K562 (cell line): Measurements from ENCODE around the gene LMBR1. TPM values are rescaled to one million over a fixed set of nuclear protein-coding genes. Genes with fewer than 3 reads are reported as not detected.

Experiments
- BACH1 ChIP-seq: fragments of 200-800 bp; sonication (Bioruptor generic); IDR thresholded peaks from 2 replicates; pipeline ENCODE4 v1.6.1; 2016; ENCODE audit warnings: missing genetic modification characterization, missing compliant biosample characterization
- FOXJ2 ChIP-seq: fragments of 200-800 bp; sonication (Bioruptor generic); IDR thresholded peaks from 2 replicates; pipeline ENCODE4 v1.6.1; 2016; ENCODE audit warnings: missing genetic modification characterization, missing compliant biosample characterization
- GABPB1 ChIP-seq: sonication (generic); formaldehyde crosslinking; IDR thresholded peaks from 2 replicates; pipeline ENCODE4 v1.8.0; 2022; ENCODE audit warnings: mild to moderate bottlenecking, missing genetic modification reagents
- HDGF ChIP-seq: fragments of 450-650 bp; IDR thresholded peaks from 2 replicates; pipeline ENCODE4 v1.6.1; 2016
- LEF1 ChIP-seq: fragments of 450-650 bp; IDR thresholded peaks from 2 replicates; pipeline ENCODE4 v1.6.1; 2016; ENCODE audit warnings: mild to moderate bottlenecking
- POLR2B ChIP-seq: fragments of 450-650 bp; IDR thresholded peaks from 2 replicates; pipeline ENCODE4 v1.6.1; 2018; ENCODE audit warnings: low read depth; ENCODE audit not compliant: partially characterized antibody
- POLR3A ChIP-seq: IDR thresholded peaks from 2 replicates; pipeline ENCODE4 v1.6.1; 2011; ENCODE audit warnings: borderline replicate concordance, mild to moderate bottlenecking, moderate library complexity; ENCODE audit not compliant: insufficient read length, insufficient read depth; ENCODE audit errors: extremely low read depth
- POLR3G ChIP-seq: IDR thresholded peaks from 2 replicates; pipeline ENCODE4 v1.6.1; 2011; ENCODE audit not compliant: insufficient read length, insufficient replicate concordance; ENCODE audit errors: extremely low read depth
- PTBP1 ChIP-seq: fragments of 200-400 bp; formaldehyde crosslinking; IDR thresholded peaks from 2 replicates; pipeline ENCODE4 v1.6.1; 2017; ENCODE audit warnings: low read depth, low read length
- TBL1XR1 ChIP-seq, 2 experiments: IDR thresholded peaks; 2 replicates each; pipeline ENCODE4 v1.6.1; 2012; ENCODE audit warnings: improper control_type of control experiment in 2 of 2, low read length in 2 of 2, mild to moderate bottlenecking in 1 of 2
- TCF7 ChIP-seq: sonication (generic); IDR thresholded peaks from 2 replicates; pipeline ENCODE4 v1.6.1; 2016; ENCODE audit warnings: antibody characterized with exemption, borderline replicate concordance
- ZFP30 ChIP-seq: fragments of 250-450 bp; sonication (Bioruptor Pico); IDR thresholded peaks from 2 replicates; pipeline ENCODE4 v1.8.0; 2022; ENCODE audit warnings: moderate library complexity, mild to moderate bottlenecking, inconsistent platforms, borderline replicate concordance
- ZFPM2 ChIP-seq: fragments of 250-450 bp; sonication (Bioruptor Pico); IDR thresholded peaks from 2 replicates; pipeline ENCODE4 v1.5.1; 2022; ENCODE audit warnings: mild to moderate bottlenecking
- polyA plus RNA-seq, 8 experiments: library from polyadenylated mRNA; depleted of rRNA in 4 of 8; stranded (reverse) in 5 of 8; unstranded in 3 of 8; fragments of >200 nt; fragmentation: Nextera tagmentation in 2 of 8; fragmentation: Illumina TruSeq in 1 of 8; extraction: Ambion mirVana in 2 of 8; extraction: Trizol in 1 of 8; gene quantifications; 2 replicates each; pipeline versions ENCODE4 v1.2.1 to v1.2.3, GENCODE V29; 2011 to 2014; ENCODE audit warnings: inconsistent platforms in 1 of 8, missing spikeins in 1 of 8
- total RNA-seq, 7 experiments: library from RNA; depleted of rRNA in 6 of 7; stranded (reverse); fragments of >200 nt in 6 of 7; fragmentation: Illumina TruSeq in 2 of 7; extraction: Trizol in 2 of 7; gene quantifications; 2 replicates each; pipeline versions ENCODE4 v1.2.1 to v1.2.3, GENCODE V29; 2011 to 2021; ENCODE audit warnings: low replicate concordance in 1 of 7
- TF ChIP-seq, protein P1 (sequence below), 3 experiments: IDR thresholded peaks in 2 of 3; conservative IDR thresholded peaks in 1 of 3; 2 replicates each; pipeline ENCODE4 v1.5.1; 2011 to 2012; ENCODE audit warnings: low read length in 3 of 3, mild to moderate bottlenecking in 3 of 3, control low read depth in 2 of 3, improper control_type of control experiment in 1 of 3, inconsistent platforms in 1 of 3, low read depth in 1 of 3, mixed read lengths in 1 of 3, moderate library complexity in 1 of 3; ENCODE audit not compliant: insufficient read depth in 2 of 3
- TF ChIP-seq, protein P2 (sequence below): fragments of 250-450 bp; sonication (Bioruptor Pico); IDR thresholded peaks from 2 replicates; pipeline ENCODE4 v1.5.0; 2021; ENCODE audit warnings: mild to moderate bottlenecking, moderate library complexity
- TF ChIP-seq, protein P3 (sequence below): sonication (generic); formaldehyde crosslinking; IDR thresholded peaks from 2 replicates; pipeline ENCODE4 v1.8.0; 2022; ENCODE audit warnings: missing genetic modification reagents, mild to moderate bottlenecking, borderline replicate concordance
- TF ChIP-seq, protein P4 (sequence below): fragments of 250-450 bp; sonication (Bioruptor Pico); IDR thresholded peaks from 2 replicates; pipeline ENCODE4 v1.9.0; 2021; ENCODE audit warnings: mild to moderate bottlenecking
- TF ChIP-seq, protein P5 (sequence below): fragments of 200-400 bp; formaldehyde crosslinking; IDR thresholded peaks from 2 replicates; pipeline ENCODE4 v1.6.1; 2017; ENCODE audit warnings: mild to moderate bottlenecking, low read depth, low read length, moderate library complexity

LMBR1 gene
- total and polyA plus RNA-seq, 9 of the 15 experiments (the other 6 are each of a cell fraction or from before 2014, with no cell fraction given): 7.7 to 90.0 (median 59.9) TPM

DNA sequence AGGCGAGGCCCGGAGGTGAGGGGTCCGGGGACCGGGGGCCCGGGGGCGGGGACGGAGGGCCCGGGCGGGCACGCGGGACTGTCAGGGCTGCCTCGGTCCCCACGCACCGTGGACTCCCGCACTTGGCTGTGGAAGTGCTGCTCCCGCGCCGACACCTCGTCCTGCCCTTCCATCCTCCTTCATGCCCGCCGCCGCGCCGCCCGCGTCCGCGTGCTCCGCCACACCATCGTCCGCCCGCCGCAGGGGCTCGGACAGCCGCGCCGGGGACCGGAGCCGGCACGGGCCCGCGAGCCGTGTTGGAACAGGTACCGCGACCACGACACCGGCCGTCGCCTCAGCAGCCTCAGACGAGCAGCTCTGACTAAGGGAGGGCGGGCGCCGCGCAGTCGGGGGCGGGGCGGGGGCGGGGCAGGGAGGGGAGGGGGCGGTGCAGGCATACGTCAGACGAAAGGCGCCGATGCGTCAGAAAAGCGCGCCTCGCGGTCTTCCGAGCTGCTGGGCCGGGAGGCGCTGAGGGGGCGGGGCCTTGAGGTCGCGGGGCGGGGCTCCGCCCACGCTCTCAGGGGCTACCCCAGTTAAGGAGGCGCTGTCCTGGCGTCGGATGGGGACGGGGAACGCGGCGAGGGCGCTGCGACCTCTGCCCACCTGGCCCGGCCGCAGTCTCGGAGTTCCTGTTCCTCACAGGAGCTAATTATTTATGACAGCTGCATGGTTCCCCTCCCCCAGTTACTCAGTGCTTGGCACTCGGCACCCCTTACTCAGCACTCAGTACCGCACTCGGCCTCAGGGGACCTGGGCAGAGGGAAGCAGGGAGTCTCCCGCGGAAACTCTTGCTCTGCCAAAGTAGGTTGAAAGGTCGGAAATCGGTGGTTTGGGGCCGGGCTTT is at the start of gene LMBR1 (continued):
- TF ChIP-seq, protein P1, sequence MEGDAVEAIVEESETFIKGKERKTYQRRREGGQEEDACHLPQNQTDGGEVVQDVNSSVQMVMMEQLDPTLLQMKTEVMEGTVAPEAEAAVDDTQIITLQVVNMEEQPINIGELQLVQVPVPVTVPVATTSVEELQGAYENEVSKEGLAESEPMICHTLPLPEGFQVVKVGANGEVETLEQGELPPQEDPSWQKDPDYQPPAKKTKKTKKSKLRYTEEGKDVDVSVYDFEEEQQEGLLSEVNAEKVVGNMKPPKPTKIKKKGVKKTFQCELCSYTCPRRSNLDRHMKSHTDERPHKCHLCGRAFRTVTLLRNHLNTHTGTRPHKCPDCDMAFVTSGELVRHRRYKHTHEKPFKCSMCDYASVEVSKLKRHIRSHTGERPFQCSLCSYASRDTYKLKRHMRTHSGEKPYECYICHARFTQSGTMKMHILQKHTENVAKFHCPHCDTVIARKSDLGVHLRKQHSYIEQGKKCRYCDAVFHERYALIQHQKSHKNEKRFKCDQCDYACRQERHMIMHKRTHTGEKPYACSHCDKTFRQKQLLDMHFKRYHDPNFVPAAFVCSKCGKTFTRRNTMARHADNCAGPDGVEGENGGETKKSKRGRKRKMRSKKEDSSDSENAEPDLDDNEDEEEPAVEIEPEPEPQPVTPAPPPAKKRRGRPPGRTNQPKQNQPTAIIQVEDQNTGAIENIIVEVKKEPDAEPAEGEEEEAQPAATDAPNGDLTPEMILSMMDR (IDR thresholded peaks at IDR 0.05 in 2 of 3, conservative IDR thresholded peaks at IDR 0.05 in 1 of 3; ENCODE audit: insufficient read depth in 2 of 3, low read depth in 1 of 3, low read length in 3 of 3): peak; percentile 37 to 78 (median 74)
- TF ChIP-seq TCF7: no peak
- peak; percentile 90 for TF ChIP-seq POLR2B
- TF ChIP-seq, protein P2, sequence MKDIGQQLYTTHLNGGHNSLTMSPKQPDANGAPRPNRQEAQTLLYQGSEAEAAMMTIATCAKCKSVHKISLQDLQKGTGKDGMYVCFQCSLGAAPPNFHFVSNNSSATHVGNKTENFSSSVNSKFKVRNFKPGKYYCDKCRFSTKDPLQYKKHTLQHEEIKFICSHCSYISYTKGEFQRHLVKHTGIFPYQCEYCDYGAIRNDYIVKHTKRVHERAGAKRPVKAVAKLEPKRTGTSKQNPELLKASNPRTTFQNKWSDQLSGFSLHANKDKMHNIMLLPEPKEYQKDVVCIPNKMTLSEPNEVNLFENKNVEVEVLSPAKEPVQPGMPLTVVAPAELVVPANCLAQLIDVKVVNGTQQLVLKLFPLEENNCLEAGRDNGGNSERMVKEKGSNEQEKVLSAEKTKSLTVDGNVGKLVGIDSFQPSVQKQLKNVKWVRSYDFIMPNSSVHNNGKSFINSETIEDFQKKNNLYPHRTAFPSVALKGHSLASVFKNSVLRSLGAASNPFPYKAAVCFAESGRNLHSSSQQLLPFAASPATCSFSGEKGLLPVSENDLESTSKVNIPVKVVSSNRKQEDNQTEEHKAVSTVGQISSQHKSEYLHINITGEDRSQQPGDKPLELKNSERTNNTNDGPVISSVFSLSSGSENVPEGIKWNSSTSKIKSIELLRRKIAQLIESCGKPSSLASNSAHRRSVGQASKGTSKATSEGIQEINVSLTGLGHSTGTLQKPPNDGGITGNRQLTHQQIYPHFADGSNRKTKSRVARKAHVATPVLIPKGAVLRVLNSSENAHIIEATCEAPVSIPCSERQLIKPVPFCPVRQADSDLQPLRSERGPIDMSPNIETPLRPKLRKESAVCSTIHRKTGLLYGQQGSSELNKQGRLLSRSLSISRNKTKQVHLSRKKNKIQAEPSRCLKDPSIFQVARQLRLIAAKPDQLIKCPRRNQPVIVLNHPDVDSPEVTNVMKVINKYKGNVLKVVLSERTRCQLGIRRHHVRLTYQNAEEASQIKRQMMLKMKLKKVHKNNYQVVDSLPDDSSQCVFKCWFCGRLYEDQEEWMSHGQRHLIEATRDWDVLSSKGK (CRISPR knock-in tag): no peak
- TF ChIP-seq GABPB1 (CRISPR knock-in tag): peak; percentile 69; the same call in 1 of the 2 replicates
- TF ChIP-seq, protein P3, sequence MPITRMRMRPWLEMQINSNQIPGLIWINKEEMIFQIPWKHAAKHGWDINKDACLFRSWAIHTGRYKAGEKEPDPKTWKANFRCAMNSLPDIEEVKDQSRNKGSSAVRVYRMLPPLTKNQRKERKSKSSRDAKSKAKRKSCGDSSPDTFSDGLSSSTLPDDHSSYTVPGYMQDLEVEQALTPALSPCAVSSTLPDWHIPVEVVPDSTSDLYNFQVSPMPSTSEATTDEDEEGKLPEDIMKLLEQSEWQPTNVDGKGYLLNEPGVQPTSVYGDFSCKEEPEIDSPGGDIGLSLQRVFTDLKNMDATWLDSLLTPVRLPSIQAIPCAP (CRISPR knock-in tag): peak; percentile 41; the same call in 1 of the 2 replicates
- TF ChIP-seq PTBP1: no peak
- TF ChIP-seq, protein P4, sequence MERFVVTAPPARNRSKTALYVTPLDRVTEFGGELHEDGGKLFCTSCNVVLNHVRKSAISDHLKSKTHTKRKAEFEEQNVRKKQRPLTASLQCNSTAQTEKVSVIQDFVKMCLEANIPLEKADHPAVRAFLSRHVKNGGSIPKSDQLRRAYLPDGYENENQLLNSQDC (CRISPR knock-in tag): no peak; the same call in 1 of the 2 replicates
- TF ChIP-seq HDGF: no peak
- peak in 1 of 2 experiments; percentile 86; a peak in 2 of 4 replicates for TF ChIP-seq TBL1XR1 (IDR thresholded peaks at IDR 0.05; ENCODE audit: low read length in 2 of 2)
- no peak for TF ChIP-seq ZFPM2 (CRISPR knock-in tag)
- no peak for TF ChIP-seq POLR3G
- TF ChIP-seq FOXJ2 (tag): no peak
- TF ChIP-seq, protein P5, sequence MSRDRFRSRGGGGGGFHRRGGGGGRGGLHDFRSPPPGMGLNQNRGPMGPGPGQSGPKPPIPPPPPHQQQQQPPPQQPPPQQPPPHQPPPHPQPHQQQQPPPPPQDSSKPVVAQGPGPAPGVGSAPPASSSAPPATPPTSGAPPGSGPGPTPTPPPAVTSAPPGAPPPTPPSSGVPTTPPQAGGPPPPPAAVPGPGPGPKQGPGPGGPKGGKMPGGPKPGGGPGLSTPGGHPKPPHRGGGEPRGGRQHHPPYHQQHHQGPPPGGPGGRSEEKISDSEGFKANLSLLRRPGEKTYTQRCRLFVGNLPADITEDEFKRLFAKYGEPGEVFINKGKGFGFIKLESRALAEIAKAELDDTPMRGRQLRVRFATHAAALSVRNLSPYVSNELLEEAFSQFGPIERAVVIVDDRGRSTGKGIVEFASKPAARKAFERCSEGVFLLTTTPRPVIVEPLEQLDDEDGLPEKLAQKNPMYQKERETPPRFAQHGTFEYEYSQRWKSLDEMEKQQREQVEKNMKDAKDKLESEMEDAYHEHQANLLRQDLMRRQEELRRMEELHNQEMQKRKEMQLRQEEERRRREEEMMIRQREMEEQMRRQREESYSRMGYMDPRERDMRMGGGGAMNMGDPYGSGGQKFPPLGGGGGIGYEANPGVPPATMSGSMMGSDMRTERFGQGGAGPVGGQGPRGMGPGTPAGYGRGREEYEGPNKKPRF: no peak
- TF ChIP-seq BACH1 (tag): no peak; the same call in 1 of the 2 replicates
- TF ChIP-seq LEF1: 0 out of 2 replicates have a peak, but pooled peaks have one; percentile 21
- TF ChIP-seq ZFP30 (CRISPR knock-in tag): no peak
- TF ChIP-seq POLR3A: no peak
